ENCODE measurements around the gene USP9X. TPM values are rescaled to one million over a fixed set of nuclear protein-coding genes. Genes with fewer than 3 reads are reported as not detected.

Gene USP9X
- total RNA-seq, 1 experiment from 2014 or later, result 163 TPM

DNA sequence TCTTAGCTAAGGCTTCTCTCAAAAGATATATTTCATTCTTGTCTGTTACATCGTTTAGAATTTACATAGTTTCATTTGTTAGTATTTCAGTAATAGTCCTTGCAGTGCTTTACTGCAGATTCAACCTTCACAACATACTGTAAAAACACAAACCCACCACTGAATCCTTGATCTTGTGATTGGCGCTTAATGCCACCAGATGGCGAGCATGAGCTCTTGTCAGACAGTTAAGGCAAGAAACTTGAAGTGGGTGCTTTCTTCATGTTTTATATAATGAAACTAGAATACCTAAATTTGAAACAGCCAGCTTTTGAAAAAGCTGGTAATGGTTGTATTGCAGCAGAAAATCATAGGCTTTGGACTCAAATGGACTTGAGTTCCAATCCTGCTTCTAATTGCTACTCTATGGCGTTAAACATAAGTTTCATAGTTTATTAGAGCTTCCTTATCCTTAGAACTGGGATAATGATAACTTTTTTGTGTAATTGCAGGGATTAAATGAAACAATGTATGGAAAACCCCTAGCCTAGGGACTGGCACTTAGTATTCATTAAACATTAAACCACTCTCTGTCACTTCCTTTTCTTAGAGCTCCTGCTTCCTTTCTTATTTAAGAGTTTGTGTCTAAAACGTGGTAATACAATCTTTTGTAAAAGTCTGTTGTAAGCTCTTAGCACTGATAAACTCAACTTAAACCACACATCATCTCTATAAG is 95.1 kb downstream of the USP9X start (continued):
- TF ChIP-seq, protein P1, sequence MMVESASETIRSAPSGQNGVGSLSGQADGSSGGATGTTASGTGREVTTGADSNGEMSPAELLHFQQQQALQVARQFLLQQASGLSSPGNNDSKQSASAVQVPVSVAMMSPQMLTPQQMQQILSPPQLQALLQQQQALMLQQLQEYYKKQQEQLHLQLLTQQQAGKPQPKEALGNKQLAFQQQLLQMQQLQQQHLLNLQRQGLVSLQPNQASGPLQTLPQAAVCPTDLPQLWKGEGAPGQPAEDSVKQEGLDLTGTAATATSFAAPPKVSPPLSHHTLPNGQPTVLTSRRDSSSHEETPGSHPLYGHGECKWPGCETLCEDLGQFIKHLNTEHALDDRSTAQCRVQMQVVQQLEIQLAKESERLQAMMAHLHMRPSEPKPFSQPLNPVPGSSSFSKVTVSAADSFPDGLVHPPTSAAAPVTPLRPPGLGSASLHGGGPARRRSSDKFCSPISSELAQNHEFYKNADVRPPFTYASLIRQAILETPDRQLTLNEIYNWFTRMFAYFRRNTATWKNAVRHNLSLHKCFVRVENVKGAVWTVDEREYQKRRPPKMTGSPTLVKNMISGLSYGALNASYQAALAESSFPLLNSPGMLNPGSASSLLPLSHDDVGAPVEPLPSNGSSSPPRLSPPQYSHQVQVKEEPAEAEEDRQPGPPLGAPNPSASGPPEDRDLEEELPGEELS (CRISPR knock-in tag; IDR thresholded peaks at IDR 0.05), result no peak
- TF ChIP-seq, protein P2, sequence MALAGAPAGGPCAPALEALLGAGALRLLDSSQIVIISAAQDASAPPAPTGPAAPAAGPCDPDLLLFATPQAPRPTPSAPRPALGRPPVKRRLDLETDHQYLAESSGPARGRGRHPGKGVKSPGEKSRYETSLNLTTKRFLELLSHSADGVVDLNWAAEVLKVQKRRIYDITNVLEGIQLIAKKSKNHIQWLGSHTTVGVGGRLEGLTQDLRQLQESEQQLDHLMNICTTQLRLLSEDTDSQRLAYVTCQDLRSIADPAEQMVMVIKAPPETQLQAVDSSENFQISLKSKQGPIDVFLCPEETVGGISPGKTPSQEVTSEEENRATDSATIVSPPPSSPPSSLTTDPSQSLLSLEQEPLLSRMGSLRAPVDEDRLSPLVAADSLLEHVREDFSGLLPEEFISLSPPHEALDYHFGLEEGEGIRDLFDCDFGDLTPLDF (CRISPR knock-in tag; IDR thresholded peaks at IDR 0.05), result no peak
- no peak for TF ChIP-seq PRRX2 (CRISPR knock-in tag; IDR thresholded peaks at IDR 0.05)
- TF ChIP-seq, protein P3, sequence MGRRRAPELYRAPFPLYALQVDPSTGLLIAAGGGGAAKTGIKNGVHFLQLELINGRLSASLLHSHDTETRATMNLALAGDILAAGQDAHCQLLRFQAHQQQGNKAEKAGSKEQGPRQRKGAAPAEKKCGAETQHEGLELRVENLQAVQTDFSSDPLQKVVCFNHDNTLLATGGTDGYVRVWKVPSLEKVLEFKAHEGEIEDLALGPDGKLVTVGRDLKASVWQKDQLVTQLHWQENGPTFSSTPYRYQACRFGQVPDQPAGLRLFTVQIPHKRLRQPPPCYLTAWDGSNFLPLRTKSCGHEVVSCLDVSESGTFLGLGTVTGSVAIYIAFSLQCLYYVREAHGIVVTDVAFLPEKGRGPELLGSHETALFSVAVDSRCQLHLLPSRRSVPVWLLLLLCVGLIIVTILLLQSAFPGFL (CRISPR knock-in tag; IDR thresholded peaks at IDR 0.05; ENCODE audit: borderline replicate concordance), result no peak
- TF ChIP-seq, protein P4, sequence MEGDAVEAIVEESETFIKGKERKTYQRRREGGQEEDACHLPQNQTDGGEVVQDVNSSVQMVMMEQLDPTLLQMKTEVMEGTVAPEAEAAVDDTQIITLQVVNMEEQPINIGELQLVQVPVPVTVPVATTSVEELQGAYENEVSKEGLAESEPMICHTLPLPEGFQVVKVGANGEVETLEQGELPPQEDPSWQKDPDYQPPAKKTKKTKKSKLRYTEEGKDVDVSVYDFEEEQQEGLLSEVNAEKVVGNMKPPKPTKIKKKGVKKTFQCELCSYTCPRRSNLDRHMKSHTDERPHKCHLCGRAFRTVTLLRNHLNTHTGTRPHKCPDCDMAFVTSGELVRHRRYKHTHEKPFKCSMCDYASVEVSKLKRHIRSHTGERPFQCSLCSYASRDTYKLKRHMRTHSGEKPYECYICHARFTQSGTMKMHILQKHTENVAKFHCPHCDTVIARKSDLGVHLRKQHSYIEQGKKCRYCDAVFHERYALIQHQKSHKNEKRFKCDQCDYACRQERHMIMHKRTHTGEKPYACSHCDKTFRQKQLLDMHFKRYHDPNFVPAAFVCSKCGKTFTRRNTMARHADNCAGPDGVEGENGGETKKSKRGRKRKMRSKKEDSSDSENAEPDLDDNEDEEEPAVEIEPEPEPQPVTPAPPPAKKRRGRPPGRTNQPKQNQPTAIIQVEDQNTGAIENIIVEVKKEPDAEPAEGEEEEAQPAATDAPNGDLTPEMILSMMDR (IDR thresholded peaks at IDR 0.05), result no peak

DNA sequence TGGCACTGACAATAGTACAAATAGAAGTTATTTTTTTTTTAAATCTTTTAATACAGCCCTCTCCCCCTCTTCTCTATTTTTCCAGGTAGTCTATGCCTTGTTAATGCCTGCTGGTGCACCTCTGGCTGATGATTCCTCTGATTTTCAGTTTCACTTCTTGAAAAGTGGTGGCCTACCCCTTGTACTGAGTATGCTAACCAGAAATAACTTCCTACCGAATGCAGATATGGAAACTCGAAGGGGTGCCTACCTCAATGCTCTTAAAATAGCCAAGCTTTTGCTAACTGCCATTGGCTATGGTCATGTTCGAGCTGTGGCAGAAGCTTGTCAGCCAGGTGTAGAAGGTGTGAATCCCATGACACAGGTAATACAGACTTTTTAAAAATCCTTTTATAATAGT is 99.1 kb downstream of the USP9X start:
- no peak overlapping the region for H3K27ac Mint-ChIP-seq
- TF ChIP-seq, protein P4 (IDR thresholded peaks at IDR 0.05), result no peak
- TF ChIP-seq GRHL2 (CRISPR knock-in tag; IDR thresholded peaks at IDR 0.05; ENCODE audit: insufficient replicate concordance, severe bottlenecking) (no peak), ETV6 (CRISPR knock-in tag; IDR thresholded peaks at IDR 0.05) (no peak), SMAD4 (CRISPR knock-in tag; IDR thresholded peaks at IDR 0.05) (no peak), ZNF423 (CRISPR knock-in tag; IDR thresholded peaks at IDR 0.05) (no peak), ZNF138 (CRISPR knock-in tag; conservative IDR thresholded peaks at IDR 0.05) (no peak), ZNF121 (CRISPR knock-in tag; IDR thresholded peaks at IDR 0.05) (no peak), CREM (CRISPR knock-in tag; IDR thresholded peaks at IDR 0.05) (no peak), NFATC4 (CRISPR knock-in tag; IDR thresholded peaks at IDR 0.05) (no peak), NR2C2 (CRISPR knock-in tag; IDR thresholded peaks at IDR 0.05) (no peak), FOXP1 (CRISPR knock-in tag; IDR thresholded peaks at IDR 0.05; ENCODE audit: borderline replicate concordance) (no peak), ZNF263 (CRISPR knock-in tag; IDR thresholded peaks at IDR 0.05; ENCODE audit: low read depth) (no peak), HMGA2 (CRISPR knock-in tag; IDR thresholded peaks at IDR 0.05) (no peak)
- TF ChIP-seq, protein P5, sequence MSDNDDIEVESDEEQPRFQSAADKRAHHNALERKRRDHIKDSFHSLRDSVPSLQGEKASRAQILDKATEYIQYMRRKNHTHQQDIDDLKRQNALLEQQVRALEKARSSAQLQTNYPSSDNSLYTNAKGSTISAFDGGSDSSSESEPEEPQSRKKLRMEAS (CRISPR knock-in tag; IDR thresholded peaks at IDR 0.05), result no peak
- TF ChIP-seq, protein P6, sequence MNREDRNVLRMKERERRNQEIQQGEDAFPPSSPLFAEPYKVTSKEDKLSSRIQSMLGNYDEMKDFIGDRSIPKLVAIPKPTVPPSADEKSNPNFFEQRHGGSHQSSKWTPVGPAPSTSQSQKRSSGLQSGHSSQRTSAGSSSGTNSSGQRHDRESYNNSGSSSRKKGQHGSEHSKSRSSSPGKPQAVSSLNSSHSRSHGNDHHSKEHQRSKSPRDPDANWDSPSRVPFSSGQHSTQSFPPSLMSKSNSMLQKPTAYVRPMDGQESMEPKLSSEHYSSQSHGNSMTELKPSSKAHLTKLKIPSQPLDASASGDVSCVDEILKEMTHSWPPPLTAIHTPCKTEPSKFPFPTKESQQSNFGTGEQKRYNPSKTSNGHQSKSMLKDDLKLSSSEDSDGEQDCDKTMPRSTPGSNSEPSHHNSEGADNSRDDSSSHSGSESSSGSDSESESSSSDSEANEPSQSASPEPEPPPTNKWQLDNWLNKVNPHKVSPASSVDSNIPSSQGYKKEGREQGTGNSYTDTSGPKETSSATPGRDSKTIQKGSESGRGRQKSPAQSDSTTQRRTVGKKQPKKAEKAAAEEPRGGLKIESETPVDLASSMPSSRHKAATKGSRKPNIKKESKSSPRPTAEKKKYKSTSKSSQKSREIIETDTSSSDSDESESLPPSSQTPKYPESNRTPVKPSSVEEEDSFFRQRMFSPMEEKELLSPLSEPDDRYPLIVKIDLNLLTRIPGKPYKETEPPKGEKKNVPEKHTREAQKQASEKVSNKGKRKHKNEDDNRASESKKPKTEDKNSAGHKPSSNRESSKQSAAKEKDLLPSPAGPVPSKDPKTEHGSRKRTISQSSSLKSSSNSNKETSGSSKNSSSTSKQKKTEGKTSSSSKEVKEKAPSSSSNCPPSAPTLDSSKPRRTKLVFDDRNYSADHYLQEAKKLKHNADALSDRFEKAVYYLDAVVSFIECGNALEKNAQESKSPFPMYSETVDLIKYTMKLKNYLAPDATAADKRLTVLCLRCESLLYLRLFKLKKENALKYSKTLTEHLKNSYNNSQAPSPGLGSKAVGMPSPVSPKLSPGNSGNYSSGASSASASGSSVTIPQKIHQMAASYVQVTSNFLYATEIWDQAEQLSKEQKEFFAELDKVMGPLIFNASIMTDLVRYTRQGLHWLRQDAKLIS (CRISPR knock-in tag; IDR thresholded peaks at IDR 0.05; ENCODE audit: borderline replicate concordance), result no peak
- TF ChIP-seq, protein P7, sequence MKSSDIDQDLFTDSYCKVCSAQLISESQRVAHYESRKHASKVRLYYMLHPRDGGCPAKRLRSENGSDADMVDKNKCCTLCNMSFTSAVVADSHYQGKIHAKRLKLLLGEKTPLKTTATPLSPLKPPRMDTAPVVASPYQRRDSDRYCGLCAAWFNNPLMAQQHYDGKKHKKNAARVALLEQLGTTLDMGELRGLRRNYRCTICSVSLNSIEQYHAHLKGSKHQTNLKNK (CRISPR knock-in tag; IDR thresholded peaks at IDR 0.05), result no peak
- TF ChIP-seq, protein P1 (CRISPR knock-in tag; IDR thresholded peaks at IDR 0.05), result no peak

More for the DNA sequence above, 99.1 kb downstream of the USP9X start:
- ChIA-PET POLR2A (no interaction called here), CTCF (no interaction called here)
- Mint-ChIP-seq H3K9me3 (no peaks in the 10 kb centered on the region), H3K4me1 (peaks cover 6% of the 10 kb centered on the region), H3K27me3 (ENCODE audit: low read depth) (no peaks in the 10 kb centered on the region), H3K4me3 (no peak overlapping the region), H3K36me3 (peaks cover 55% of the 10 kb centered on the region)
- DNase-seq (ENCODE audit: low spot score) (no peak), ATAC-seq (no peak)
